Measurements from ENCODE around the gene KIF16B.

KIF16B gene

GRCh38 chr20:16608277-16608650 lies 35.0 kb upstream of the KIF16B start:
- Histone ChIP-seq H3K27ac (replicated peaks) (no peak overlapping the region), H3K4me3 (replicated peaks; ENCODE audit: insufficient read depth, low read length) (no peak overlapping the region), H3K27me3 (ENCODE audit: insufficient read depth, poor library complexity, severe bottlenecking) (no peaks in the 10 kb centered on the region)
- TF ChIP-seq SPI1 (IDR thresholded peaks at IDR 0.05; ENCODE audit: borderline replicate concordance, low read depth), result no peak
- TF ChIP-seq, protein P1, sequence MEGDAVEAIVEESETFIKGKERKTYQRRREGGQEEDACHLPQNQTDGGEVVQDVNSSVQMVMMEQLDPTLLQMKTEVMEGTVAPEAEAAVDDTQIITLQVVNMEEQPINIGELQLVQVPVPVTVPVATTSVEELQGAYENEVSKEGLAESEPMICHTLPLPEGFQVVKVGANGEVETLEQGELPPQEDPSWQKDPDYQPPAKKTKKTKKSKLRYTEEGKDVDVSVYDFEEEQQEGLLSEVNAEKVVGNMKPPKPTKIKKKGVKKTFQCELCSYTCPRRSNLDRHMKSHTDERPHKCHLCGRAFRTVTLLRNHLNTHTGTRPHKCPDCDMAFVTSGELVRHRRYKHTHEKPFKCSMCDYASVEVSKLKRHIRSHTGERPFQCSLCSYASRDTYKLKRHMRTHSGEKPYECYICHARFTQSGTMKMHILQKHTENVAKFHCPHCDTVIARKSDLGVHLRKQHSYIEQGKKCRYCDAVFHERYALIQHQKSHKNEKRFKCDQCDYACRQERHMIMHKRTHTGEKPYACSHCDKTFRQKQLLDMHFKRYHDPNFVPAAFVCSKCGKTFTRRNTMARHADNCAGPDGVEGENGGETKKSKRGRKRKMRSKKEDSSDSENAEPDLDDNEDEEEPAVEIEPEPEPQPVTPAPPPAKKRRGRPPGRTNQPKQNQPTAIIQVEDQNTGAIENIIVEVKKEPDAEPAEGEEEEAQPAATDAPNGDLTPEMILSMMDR (IDR thresholded peaks at IDR 0.05; ENCODE audit: insufficient read depth, low read length), result no peak
- no peak for TF ChIP-seq GABPA (IDR thresholded peaks at IDR 0.05; ENCODE audit: low read depth)
- TF ChIP-seq REST (IDR thresholded peaks at IDR 0.05; ENCODE audit: insufficient replicate concordance, low read depth), result no peak
- no peak for TF ChIP-seq POLR2AphosphoS5 (IDR thresholded peaks at IDR 0.05; ENCODE audit: low read depth)
- DNase-seq (ENCODE audit: low read depth in 1 of 2, low spot score in 1 of 2), result no peak

DNA sequence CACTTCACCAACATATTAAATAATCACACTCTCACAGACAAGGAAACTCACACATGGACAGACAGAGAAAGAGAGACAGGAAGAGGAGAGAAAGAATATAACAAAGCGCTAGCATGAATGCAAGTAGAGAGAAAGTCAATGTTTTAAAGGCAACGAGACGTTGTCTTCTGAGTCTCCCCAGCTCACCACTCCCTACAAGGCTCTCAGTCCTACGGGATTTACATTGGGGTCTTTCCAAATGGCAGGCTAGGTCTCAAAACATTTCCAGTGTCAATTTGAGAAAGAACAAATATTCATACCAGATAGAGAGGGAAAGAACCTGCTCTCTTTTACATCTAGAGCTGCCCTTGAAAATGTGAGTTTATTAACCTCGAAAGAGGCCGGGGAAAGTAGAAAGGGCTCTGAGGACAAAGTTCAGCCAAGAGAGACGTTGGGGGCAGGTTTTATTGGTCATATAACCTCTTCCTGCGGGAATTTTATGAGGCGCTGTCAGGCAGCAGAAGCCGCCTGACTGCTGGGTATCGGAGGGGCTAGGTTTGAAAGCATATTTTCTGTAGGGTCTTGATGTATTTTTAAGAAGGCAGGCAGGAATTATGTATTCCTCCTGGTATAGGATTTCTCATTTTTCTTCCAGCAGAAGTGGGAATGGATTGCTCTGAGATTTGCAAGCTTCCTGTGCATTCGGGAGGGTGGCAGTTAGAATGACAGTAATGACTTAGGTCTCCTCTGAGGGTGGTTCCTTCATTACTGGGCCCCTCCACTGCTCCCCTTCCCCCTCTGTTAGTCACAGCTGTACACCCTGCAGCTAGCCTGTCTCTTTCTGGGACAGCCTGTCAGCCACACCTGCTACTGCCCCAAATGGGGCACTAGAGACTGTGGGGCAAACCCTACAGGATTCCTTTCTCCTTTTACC lies 34.4 kb upstream of the KIF16B start:
- no peak for DNase-seq (ENCODE audit: low read depth in 1 of 2, low spot score in 1 of 2)
- Histone ChIP-seq H3K4me3 (replicated peaks; ENCODE audit: insufficient read depth, low read length) (no peak overlapping the region), H3K27ac (replicated peaks) (no peak overlapping the region), H3K27me3 (ENCODE audit: insufficient read depth, poor library complexity, severe bottlenecking) (no peaks in the 10 kb centered on the region)
- no peak for TF ChIP-seq GABPA (IDR thresholded peaks at IDR 0.05; ENCODE audit: low read depth)
- TF ChIP-seq POLR2AphosphoS5 (IDR thresholded peaks at IDR 0.05; ENCODE audit: low read depth), result no peak
- TF ChIP-seq REST (IDR thresholded peaks at IDR 0.05; ENCODE audit: insufficient replicate concordance, low read depth), result no peak
- TF ChIP-seq, protein P1 (IDR thresholded peaks at IDR 0.05; ENCODE audit: insufficient read depth, low read length), result no peak
- TF ChIP-seq SPI1 (IDR thresholded peaks at IDR 0.05; ENCODE audit: borderline replicate concordance, low read depth), result no peak

DNA sequence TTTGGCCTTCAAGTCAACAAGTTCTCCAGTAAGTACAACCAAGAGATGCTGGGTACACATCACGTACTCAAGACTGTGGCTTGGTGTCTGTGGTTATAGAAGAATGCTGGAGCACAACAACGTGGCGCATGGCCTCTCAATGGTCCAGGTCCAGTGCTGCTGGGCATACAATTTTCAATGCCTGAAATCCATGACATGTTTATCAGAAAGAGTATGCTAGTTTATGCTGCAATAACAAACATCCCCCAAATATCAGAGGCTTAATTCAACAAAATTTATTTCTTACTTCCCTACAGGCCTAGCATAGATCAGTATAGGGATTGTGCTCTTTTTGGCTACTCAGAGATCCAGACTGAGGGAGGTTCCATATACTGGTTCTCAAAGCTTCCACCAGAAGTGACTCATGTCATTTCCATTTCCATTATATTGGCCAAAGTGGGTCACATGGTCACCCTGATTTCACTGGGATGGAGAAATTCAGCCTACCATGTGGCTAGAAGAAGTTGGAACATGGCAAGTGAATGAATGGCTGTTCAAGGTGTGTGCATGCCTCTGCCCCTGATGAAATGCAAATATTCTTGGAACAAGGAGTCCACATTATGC lies 33.3 kb upstream of the KIF16B start:
- Histone ChIP-seq H3K27ac (replicated peaks) (no peak overlapping the region), H3K4me3 (replicated peaks; ENCODE audit: insufficient read depth, low read length) (no peak overlapping the region), H3K27me3 (ENCODE audit: insufficient read depth, poor library complexity, severe bottlenecking) (no peaks in the 10 kb centered on the region)
- TF ChIP-seq SPI1 (IDR thresholded peaks at IDR 0.05; ENCODE audit: borderline replicate concordance, low read depth), result no peak
- DNase-seq (ENCODE audit: low read depth in 1 of 2, low spot score in 1 of 2), result no peak

DNA sequence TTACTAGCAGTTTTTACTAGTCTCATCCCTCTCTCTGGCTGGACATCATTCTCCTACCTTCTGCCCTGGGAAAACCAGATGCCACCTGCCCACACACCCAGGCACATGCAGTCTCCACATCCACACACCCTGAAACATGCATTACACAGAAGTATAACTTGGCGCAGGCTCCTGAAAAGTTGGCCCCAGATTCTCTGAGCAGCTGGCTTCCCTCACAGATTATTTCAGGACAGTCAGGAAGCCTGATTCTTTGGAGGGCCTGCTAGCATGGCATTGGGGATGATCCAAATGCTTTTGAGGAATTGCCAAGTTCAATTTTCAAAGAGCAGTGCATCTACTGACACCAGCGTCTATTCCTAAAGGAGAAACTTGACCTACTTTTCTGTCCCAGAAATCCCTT lies 27.8 kb upstream of the KIF16B start:
- TF ChIP-seq POLR2AphosphoS5 (IDR thresholded peaks at IDR 0.05; ENCODE audit: low read depth) (no peak), GABPA (IDR thresholded peaks at IDR 0.05; ENCODE audit: low read depth) (no peak), REST (IDR thresholded peaks at IDR 0.05; ENCODE audit: insufficient replicate concordance, low read depth) (no peak), SPI1 (IDR thresholded peaks at IDR 0.05; ENCODE audit: borderline replicate concordance, low read depth) (no peak)
- TF ChIP-seq, protein P1 (IDR thresholded peaks at IDR 0.05; ENCODE audit: insufficient read depth, low read length), result no peak
- no peak overlapping the region for H3K4me3 ChIP-seq (replicated peaks; ENCODE audit: insufficient read depth, low read length)
- H3K27me3 ChIP-seq (ENCODE audit: insufficient read depth, poor library complexity, severe bottlenecking), result no peaks in the 10 kb centered on the region
- no peak for DNase-seq (ENCODE audit: low read depth in 1 of 2, low spot score in 1 of 2)
- H3K27ac ChIP-seq (replicated peaks), result no peak overlapping the region
